Measurements from ENCODE around the gene POLR2F. TPM values are rescaled to one million over a fixed set of nuclear protein-coding genes. Genes with fewer than 3 reads are reported as not detected.
"Not testable (repeated sequence)": the region's sequence is repeated elsewhere in the genome, so short reads cannot be mapped to it uniquely, and the experiment has no call there.

Gene POLR2F
- polyA plus RNA-seq, 4 donors, result 55.4 to 82.1 (median 63.8) TPM

DNA sequence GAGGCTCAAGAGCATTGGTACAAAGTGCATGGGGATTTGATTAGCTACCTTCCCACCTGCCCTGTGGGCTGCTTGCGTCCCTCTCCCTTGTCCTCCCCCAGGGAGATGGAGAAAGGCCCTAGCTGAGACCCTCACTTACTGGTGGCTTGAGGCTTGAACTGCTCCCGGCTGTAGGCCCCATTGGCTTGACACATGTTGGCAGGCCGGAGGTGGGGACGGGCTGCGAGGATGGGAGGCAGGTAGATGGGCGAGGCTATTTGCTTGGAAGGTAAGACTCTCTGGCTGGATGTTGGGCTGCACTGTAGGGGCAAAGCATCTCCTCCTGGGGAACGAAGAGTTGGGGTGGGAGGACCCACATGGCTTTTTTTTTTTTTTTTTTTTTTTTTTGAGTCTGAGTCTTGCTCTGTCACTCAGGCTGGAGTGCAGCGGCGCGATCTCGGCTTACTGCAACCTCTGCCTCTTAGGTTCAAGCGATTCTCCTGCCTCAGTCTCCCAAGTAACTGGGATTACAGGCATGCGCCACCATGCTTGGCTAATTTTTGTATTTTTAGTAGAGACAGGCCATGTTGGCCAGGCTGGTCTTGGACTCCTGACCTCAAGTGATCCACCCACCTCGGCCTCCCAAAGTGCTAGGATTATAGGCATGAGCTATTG lies 6.2 kb upstream of the POLR2F start:
- not testable (repeated sequence) for DNase-seq (ENCODE audit: low read depth in 4 of 4, low spot score in 3 of 4)

DNA sequence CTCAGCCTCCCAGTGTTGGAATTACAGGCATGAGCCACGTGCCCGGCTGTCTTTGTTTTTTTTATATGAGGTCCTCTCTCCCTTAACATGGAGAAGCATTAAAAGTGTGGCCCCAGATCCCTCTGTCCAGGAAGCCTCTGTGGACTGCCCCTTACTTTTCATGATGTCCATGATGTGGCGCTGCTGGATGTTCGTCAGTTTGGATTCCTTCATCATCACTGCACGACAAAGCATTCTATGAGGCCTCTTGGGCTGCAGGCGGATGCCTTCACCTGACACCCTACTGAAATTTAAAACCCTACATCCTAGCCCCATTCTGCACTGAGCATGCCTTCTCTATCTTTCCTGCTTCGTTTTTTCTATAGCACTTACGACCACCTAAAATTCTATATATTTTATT lies 2.2 kb upstream of the POLR2F start:
- no peak for DNase-seq (ENCODE audit: low read depth in 4 of 4, low spot score in 3 of 4)

DNA sequence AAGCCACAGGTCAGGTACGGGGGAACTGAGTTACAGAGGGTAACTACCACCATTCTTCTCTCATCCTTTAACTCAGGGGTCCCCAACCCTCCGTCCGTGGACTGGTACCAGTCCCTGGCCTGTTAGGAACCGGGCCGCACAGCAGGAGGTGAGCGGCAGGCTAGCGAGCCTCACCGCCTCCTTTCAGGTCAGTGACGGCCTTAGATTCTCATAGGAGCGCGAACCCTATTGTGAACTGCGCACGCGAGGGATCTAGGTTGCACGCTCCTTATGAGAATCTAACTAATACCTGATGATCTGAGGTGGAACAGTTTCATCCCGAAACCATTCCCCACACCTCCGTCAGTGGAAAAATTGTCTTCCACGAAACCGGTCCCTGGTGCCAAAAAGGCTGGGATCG lies 870 bp upstream of the POLR2F start:
- not testable (repeated sequence) for DNase-seq (ENCODE audit: low read depth in 4 of 4, low spot score in 3 of 4)

DNA sequence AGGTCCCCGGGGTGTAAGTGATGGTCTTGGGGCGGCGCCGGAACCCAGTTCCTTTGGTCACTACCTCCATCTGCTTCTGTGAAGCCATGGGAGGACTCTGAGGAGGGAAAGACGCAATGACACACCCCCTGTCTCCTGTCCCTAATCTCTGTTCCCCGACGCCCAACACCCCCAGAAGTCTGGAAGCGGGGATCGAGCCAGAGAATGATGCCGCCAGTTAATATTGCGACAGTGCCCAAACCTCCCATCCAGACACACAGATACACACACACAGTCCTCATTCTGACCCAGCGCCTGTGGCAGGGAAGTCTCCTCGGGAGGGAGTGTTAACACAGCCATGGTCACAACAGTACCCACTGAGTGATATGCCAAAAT lies 450 bp upstream of the POLR2F start:
- no peak for DNase-seq (ENCODE audit: low read depth in 4 of 4, low spot score in 3 of 4)

DNA sequence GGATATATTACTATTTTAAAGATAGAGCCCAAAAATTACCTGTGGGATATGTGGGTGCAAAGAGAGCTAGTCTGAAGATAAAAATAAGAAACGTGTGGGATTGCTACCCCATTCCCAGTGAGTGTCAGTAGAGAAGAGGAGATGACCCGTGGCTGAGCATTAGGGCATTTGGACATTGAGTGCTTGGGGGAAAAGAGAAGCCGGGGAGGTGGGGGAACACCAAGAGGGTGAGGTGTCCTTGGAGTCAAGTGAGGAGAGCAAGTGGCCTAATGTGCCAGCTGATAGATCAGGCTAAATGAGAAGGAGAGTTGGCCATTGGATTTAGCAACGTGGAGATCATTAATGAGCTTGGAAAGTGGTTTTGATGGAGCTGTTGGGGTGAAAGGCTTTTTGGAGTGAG lies 1.2 kb downstream of the POLR2F start:
- no peak for DNase-seq (ENCODE audit: low read depth in 4 of 4, low spot score in 3 of 4)

DNA sequence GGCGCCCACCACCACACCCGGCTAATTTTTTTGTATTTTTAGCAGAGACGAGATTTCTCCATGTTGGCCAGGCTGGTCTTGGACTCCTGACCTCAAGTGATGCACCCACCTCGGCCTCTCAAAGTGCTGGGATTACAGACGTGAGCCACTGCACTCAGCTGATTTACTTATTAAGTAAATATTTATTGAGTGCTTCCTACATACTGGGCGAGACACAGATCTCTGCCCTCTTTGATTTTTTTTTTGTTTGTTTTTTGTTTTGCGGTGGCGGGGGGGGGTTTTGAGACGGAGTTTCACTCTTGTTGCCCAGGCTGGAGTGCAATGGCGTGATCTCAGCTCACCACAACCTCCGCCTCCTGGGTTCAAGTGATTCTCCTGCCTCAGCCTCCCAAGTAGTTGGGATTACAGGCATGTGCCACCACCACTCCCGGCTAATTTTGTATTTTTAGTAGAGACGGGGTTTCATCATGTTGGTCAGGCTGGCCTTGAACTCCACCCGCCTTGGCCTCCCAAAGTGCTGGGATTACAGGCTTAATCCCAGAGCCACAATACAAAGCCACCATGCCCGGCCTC lies 2.4 kb downstream of the POLR2F start:
- not testable (repeated sequence) for DNase-seq (ENCODE audit: low read depth in 4 of 4, low spot score in 3 of 4)

DNA sequence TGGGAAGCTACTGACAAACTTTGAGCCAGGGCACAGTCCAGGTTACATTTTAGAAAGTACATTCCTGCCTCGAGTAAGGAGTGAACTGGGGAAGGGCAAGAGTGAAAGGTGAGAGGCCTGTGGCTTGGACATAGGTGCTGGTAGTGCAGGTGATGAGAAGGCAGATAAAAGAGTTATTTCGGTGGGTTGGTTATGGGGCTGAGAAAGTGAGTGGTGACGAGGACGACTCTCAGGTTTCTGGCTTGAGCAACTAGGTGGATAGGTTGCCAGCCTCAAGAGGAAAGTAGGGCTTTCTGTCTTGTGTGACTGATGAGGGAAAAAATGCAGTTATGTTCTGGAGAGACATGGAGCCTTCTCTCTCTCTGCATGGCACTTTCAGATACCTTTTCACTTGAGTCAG lies 3.7 kb downstream of the POLR2F start:
- no peak for DNase-seq (ENCODE audit: low read depth in 4 of 4, low spot score in 3 of 4)

DNA sequence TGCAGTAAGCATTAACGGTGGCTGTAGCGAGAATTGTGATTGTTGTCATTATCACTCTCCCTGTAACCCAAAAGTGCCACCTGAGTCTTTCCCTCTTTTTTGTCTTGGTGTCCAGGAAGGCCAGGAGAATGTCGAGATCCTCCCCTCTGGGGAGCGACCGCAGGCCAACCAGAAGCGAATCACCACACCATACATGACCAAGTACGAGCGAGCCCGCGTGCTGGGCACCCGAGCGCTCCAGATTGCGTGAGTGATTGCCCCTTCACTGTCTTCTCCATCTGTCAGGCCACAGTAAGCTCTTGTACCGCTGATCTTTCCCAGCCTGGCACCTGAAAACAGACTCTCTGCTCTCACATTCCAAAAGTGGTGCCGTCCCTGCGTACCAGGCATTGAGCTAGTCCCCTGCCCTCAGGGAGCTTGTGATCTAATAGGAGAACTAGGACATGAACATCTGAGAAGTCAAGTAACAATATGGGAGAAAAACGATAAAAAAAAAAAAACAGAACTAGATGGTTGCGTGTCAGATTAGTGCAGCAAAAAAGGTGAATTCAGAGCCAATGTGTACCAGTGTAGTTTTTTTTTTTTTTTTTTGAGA lies 5.8 kb downstream of the POLR2F start:
- DNase-seq (ENCODE audit: low read depth in 4 of 4, low spot score in 3 of 4), result no peak

DNA sequence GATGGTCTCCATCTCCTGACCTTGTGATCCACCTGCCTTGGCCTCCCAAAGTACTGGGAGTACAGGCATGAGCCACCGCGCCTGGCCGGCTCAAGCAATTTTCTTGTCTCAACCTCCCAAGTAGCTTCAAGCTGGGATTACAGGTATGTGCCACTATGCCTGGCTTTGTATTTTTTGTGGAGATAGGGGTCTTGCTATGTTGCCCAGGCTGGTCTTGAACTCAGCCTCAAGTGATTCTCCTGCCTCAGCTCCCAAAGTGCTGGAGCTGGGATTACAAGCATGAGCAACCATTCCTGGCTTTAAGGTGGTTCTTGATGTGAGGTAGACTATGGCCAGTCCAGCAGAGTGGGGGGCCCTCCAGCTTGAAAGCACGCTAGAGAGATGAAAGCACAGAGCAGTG lies 7.6 kb downstream of the POLR2F start:
- DNase-seq (ENCODE audit: low read depth in 4 of 4, low spot score in 3 of 4), result no peak

DNA sequence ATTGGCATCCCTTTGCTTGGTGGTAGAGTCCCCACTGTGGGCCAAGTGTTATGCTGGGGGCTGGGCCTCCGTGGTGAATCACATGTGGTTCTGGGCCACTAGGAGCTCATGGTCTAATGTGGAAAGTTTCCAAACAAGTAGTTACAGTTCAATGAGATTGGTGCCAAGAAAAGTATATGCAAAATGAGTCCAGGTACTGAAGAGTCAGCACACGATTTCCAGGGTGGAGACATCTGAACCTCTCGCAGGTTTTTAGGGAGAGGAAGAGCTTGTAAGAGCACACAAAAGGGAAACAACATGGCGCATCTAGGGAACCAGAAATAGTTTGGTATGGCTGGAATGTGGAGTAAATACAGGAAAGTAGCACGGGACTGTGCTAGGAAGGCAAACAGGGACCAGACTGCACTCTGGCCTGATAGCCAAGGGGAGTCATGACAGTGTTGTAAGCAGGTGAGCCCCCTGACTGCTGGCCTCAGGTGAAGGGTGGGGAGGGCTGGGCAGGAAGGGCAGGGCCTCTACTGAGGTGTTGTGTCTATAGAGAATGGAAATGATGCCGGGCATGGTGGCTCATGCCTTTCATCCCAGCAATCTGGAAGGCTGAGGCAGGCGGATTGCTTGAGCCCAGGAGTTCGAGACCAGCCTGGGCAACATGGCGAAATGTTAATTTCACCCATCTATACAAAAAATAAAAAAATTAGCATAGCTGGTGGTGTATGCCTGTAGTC lies 12.6 kb downstream of the POLR2F start:
- no peak for DNase-seq (ENCODE audit: low read depth in 4 of 4, low spot score in 3 of 4)

DNA sequence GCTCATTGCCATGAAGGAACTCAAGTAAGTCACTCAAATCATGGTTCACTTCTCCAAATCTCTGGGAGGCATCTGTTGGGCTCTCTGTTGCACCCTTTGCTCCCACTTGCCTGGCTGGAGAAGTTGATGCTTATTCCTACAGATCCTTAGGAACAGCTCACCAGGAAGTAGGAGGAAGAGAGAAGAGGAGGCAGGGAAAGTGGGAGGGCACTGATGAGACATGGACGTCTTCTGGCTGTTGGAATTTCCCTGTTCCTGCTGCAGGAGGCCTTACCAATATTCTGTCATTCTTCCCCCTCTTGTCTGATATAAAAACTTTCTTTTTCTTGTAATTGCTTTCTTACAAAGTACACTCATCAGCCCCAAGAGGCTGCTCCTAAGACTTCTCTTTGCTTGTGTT lies 13.6 kb downstream of the POLR2F start:
- no peak for DNase-seq (ENCODE audit: low read depth in 4 of 4, low spot score in 3 of 4)

DNA sequence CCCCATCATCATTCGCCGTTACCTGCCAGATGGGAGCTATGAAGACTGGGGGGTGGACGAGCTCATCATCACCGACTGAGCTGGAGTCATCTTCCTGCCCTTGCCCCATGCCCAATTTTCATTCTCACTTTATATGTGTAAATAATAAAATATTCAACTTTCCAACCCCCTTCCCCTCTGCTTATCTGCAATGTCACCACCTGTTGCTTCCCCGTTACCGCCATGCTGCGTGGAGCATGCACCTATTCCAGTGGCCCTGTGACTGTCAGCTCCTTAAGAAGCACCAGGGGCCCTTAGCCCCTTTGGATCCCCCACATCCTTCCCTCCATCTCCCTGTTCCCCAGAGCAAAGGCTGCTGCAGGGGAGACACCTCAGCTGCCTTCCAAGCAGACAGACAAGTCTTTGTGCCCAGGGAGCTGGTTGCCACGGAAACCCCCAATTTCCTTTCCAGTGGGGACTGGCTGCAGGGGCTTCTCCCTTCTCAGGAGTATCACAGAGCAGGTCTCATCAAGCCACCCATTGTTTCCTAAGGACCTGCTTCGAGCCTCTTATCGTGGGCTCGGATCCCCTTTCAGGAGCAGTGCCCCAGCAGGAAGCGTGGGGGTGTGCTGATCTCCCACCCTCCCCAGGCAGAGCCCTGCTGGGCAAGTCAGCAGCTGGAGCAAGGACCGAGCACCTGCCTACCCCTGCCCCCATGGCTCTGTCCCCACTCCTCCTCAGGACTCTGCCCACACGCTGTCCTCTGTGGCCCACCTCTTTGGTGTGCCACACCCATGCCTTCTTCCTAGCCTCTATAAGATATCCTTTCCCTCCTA lies 14.3 kb downstream of the POLR2F start:
- DNase-seq (ENCODE audit: low read depth in 4 of 4, low spot score in 3 of 4), result no peak

DNA sequence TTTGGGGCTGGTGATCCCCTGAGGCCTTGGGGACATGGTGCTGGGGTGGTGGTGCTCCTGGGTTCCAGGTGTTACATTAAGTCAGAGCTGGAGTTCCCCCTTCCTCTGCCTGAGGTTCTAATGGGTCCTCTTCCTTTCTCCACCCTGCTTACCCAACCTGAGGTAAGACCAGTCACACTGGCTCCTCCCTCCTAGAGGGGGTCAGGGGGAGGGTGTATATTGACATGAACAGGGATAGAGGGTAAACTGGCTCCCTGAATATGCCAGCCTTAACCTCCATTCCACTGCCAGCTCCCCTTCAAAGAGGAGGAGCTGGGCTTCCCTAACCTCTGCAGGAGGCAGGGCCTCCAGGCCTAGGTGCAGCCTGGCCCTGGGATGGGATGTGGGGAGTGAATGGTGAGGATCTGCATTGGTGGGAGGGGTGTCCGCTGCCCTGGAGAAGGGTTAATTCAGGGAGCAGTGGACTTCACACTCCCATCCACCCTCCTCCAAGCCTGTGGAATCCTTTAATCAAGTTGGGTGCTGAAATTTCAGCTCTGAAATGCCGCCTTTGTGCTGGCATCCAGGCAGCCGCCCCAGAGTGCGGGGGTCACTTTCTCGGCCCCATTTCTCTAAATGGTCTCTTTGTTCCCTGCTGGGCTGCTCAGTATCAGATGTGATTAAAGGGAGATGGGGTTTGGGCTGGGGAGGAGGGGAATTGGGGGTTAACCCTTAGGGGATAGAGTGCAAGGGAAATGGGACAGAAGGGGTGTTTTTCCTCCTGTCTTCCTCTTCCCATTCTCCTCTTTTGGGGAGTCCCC lies 15.2 kb downstream of the POLR2F start:
- DNase-seq (ENCODE audit: low read depth in 4 of 4, low spot score in 3 of 4), result no peak

DNA sequence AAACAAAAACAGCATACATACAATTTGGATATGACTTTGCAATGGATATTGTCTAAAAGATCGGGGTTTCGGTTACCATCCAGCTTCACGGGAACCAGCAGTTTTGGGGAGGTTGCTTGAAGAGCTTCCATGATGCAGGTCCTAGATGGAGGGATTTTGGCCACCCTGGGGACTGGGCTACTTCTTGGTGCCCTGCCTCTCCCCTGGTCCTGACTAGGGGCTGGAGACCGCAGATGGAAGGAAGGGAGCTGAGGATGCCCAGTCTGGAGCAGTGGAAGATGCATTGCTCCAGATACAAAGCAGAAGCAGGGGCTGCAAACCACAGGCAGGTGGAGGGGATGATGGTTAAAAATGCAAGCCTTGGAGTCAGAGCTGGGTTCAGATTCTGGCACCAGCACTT lies 17.4 kb downstream of the POLR2F start:
- no peak for DNase-seq (ENCODE audit: low read depth in 4 of 4, low spot score in 3 of 4)

DNA sequence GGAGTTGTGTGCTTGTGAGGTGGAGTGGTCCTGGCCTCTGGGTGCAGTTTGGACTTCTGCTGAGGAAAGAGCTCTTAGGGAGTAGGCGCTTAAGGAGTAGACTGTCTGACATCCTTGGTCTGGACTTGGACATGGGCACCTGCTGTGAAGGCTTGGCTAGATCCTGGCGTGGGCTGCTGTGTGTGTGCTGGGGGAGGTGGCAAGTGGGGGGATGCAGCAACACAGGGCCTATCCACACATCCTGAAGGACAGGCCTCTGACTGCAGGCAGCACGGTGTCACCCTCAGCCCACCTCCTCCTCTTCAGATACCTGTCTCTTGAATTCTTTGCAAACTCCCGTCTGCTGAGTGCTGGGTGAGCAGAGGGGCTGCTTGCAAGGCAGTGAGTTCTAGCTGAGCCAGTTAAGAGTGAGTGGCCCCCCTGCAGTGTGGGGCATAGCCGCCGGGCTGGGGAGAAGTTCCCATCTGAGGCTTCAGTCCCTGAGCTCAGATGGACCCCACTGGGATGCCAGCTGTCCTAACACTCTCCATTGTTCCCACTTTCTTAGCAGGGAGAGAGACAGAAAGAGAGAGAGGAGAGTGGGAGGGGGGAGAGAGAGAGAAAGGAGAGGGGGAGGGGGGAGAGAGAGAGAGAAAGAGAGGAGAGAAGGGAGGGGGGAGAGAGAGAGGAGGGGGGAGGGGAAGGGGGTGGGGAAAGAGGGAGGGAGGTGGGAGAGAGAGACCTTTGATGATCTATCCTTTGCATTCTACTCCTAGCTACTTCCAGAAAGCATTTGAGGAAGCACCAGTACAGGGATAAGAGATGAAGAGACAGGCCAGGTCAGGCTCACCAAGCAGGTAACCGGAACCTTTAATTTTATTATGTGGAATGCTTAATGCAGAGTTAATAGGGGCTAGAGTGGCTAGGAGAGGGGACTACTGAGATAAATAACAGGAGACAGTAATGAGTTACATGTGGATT lies 18.3 kb downstream of the POLR2F start:
- DNase-seq (ENCODE audit: low read depth in 4 of 4, low spot score in 3 of 4), result no peak

DNA sequence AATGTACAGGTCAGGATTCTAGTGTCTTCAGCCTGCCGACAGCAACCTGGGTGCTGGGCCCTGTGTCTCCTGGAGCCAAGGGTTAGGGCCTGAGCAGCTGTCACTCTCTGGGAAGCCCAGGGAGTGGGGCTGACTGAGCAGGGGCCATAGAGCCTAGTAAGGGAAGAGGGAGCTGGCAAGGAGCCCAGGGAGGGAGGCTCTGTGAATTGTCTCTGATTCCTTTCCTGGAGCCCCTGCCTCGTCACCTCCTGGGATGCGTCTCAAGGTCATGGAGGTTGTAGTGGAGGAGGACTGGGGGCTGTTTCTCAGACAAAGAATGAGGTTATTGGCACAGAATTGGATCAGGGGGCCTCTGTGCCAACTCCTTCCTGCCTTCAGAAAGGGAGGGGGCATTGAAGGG lies 19.0 kb downstream of the POLR2F start:
- DNase-seq (ENCODE audit: low read depth in 4 of 4, low spot score in 3 of 4), result no peak

DNA sequence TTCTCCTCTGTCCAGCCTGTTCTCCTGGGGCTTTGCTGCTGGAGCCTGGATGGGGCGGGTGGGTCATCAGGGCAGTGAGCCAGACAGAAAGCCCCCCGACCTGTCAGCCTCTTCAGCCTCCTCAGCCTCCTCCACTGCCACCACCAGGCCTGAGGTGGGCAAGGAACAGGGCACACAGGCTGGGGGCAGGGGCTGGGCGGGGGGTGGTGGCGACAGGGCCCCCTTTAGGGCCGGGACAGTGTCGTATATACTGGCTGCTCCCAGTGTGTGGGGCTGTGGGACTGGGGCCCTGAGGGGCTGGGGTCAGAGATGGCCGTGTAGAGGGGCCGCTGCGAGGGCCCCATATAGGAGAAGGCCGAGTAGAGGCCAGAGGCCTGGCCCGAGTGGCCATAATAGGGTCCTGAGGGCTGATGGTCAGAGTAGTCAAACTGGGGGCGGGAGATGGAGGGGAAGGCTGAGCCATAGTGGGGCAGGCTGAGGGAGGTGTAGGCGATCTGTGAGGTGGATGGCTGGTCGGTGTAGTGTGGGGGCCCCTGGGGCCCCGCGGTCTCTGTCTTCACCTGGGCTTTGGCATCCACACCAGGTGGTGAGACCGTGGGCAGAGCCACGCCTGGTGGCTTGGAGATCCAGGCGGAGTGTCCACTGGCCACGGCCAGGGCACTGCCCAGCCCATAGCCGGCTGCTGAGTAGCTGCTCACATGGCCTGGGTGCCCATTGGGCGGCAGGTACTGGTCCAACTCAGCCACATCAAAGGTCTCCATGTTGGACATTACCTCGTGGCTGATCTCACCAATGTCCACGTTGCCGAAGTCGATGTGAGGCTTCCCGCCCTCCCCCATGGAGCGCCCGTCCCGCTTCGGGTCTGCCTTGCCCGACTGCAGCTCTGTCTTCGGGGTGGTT lies 20.0 kb downstream of the POLR2F start:
- no peak for DNase-seq (ENCODE audit: low read depth in 4 of 4, low spot score in 3 of 4)

DNA sequence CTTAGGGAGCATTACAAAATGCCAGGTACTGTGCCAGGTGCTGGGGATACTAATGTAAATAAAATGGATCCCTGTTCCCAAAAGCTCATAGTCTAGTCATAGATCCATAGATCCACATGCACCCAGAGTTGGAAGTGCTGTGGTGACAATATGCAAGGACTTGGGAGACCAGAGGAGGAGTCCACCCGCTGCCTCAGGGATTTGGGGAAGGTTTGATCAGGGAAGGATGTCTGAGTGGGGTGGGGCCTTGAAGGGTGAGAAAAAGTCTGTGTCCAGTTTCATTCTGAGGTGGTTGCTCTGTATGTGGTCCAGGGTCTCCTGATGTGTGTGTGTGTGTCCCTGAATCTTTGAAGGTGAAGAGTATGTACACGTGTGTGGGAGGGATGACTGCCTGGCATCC lies 21.7 kb downstream of the POLR2F start:
- no peak for DNase-seq (ENCODE audit: low read depth in 4 of 4, low spot score in 3 of 4)

Measured in right renal pelvis (tissue), 4 donors.